ENCODE data around the gene KIAA1217.

DNA sequence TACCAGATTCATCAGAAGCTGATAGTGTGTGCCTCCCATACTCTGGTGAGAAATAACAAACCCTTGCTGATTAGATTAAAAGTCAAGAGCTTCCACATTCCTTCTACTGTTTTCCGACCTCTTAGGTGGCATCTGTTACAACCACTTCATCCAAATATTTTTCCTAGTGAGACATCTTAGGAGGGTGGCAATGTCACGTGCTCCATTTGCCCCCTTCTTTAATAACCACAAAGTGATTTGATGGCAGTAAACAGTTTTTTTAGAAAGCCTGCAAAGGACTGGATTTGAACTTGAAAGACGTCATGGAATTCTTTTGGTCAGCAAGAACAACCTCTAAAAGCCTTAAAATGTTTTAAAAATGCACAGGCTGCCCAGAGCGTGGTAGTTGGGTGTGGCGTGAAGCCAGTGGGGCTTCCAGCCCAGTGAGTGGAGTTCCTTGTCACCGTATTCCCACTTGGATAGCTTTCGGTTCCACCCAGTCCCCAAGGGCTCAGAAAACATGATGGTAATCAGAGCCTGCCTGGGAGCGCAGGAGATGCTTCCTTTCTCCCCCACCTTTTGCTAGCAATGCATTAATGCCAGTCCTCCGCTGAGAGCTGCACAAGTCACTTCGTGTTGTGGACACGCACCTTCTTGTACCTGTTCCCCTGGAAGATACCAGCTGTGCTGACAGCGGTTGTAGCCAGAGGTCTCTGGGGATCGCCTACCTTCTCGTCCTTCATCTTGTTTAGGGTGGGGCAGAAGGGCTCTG lies 256.4 kb downstream of the KIAA1217 start:
- TF ChIP-seq TAF1 (IDR thresholded peaks at IDR 0.05; ENCODE audit: borderline replicate concordance, insufficient read depth, low read length) = no peak
- TF ChIP-seq, protein P1, sequence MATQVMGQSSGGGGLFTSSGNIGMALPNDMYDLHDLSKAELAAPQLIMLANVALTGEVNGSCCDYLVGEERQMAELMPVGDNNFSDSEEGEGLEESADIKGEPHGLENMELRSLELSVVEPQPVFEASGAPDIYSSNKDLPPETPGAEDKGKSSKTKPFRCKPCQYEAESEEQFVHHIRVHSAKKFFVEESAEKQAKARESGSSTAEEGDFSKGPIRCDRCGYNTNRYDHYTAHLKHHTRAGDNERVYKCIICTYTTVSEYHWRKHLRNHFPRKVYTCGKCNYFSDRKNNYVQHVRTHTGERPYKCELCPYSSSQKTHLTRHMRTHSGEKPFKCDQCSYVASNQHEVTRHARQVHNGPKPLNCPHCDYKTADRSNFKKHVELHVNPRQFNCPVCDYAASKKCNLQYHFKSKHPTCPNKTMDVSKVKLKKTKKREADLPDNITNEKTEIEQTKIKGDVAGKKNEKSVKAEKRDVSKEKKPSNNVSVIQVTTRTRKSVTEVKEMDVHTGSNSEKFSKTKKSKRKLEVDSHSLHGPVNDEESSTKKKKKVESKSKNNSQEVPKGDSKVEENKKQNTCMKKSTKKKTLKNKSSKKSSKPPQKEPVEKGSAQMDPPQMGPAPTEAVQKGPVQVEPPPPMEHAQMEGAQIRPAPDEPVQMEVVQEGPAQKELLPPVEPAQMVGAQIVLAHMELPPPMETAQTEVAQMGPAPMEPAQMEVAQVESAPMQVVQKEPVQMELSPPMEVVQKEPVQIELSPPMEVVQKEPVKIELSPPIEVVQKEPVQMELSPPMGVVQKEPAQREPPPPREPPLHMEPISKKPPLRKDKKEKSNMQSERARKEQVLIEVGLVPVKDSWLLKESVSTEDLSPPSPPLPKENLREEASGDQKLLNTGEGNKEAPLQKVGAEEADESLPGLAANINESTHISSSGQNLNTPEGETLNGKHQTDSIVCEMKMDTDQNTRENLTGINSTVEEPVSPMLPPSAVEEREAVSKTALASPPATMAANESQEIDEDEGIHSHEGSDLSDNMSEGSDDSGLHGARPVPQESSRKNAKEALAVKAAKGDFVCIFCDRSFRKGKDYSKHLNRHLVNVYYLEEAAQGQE (IDR thresholded peaks at IDR 0.05; ENCODE audit: insufficient read depth in 1 of 2, low read depth in 2 of 2, low read length in 2 of 2) = no peak
- TF ChIP-seq POLR2AphosphoS5 (IDR thresholded peaks at IDR 0.05; ENCODE audit: low read depth, low read length) = no peak

Measured in PFSK-1 (cell line).